ENCODE results near the gene GORASP1.

- no peak for TF ChIP-seq CTCF (IDR thresholded peaks at IDR 0.05; ENCODE audit: poor library complexity, severe bottlenecking)
- no peak for TF ChIP-seq REST (IDR thresholded peaks at IDR 0.05; ENCODE audit: borderline replicate concordance)
- TF ChIP-seq EP300 (conservative IDR thresholded peaks at IDR 0.05; ENCODE audit: poor library complexity, severe bottlenecking) = no peak
- TF ChIP-seq EZH2 (IDR thresholded peaks at IDR 0.05; ENCODE audit: borderline replicate concordance, insufficient read depth, low read length, poor library complexity, severe bottlenecking) = no peak
- TF ChIP-seq POLR2AphosphoS5 (IDR thresholded peaks at IDR 0.05) = no peak
- no peak for TF ChIP-seq SMC3 (conservative IDR thresholded peaks at IDR 0.05; ENCODE audit: poor library complexity)
- no peak for TF ChIP-seq RAD21 (conservative IDR thresholded peaks at IDR 0.05)
These were observed 8.9 kb downstream of the GORASP1 start for GRCh38 chr3:39098473-39099000.
